ENCODE data around the gene CHST11.

CHST11 gene

GRCh38 chr12:104693493-104693892 is 236.7 kb downstream of the CHST11 start:
- H3K36me3 ChIP-seq (ENCODE audit: control insufficient read depth in 2 of 2, insufficient read depth in 2 of 2, low read length in 2 of 2) = no peaks in the 10 kb centered on the region
- peaks cover 0 to 3% of the 10 kb centered on the region in 2 donors for H3K9me3 ChIP-seq (ENCODE audit: control insufficient read depth in 2 of 2, low read length in 2 of 2)
- no peak overlapping the region for H3K27ac ChIP-seq (ENCODE audit: low read length)
- H3K4me3 ChIP-seq (ENCODE audit: low read length in 2 of 2) = no peak overlapping the region
- H3K4me1 ChIP-seq (ENCODE audit: control insufficient read depth, insufficient read depth, low read length) = peaks cover 20% of the 10 kb centered on the region
- H3K27me3 ChIP-seq (ENCODE audit: control insufficient read depth in 1 of 2, insufficient read depth in 2 of 2, low read length in 2 of 2) = no peaks in the 10 kb centered on the region
- no peak overlapping the region for H3K9ac ChIP-seq (ENCODE audit: low read length in 2 of 2)

- peaks cover 20% of the 10 kb centered on the region for H3K4me1 ChIP-seq (ENCODE audit: control insufficient read depth, insufficient read depth, low read length)
- no peaks in the 10 kb centered on the region for H3K27me3 ChIP-seq (ENCODE audit: control insufficient read depth in 1 of 2, insufficient read depth in 2 of 2, low read length in 2 of 2)
- no peak overlapping the region for H3K9ac ChIP-seq (ENCODE audit: low read length in 2 of 2)
- no peaks in the 10 kb centered on the region for H3K36me3 ChIP-seq (ENCODE audit: control insufficient read depth in 2 of 2, insufficient read depth in 2 of 2, low read length in 2 of 2)
- no peak overlapping the region for H3K4me3 ChIP-seq (ENCODE audit: low read length in 2 of 2)
- no peak overlapping the region for H3K27ac ChIP-seq (ENCODE audit: low read length)
- H3K9me3 ChIP-seq (ENCODE audit: control insufficient read depth in 2 of 2, low read length in 2 of 2) = peaks cover 0 to 3% of the 10 kb centered on the region in 2 donors
Observed at GRCh38 chr12:104694161-104694560, 237.4 kb downstream of the CHST11 start.

GRCh38 chr12:104694711-104695110 is 238.0 kb downstream of the CHST11 start:
- Histone ChIP-seq H3K27ac (ENCODE audit: low read length) (no peak overlapping the region), H3K9ac (ENCODE audit: low read length in 2 of 2) (no peak overlapping the region), H3K4me3 (ENCODE audit: low read length in 2 of 2) (no peak overlapping the region), H3K4me1 (ENCODE audit: control insufficient read depth, insufficient read depth, low read length) (peaks cover 20% of the 10 kb centered on the region), H3K36me3 (ENCODE audit: control insufficient read depth in 2 of 2, insufficient read depth in 2 of 2, low read length in 2 of 2) (no peaks in the 10 kb centered on the region), H3K9me3 (ENCODE audit: control insufficient read depth in 2 of 2, low read length in 2 of 2) (peaks cover 0 to 3% of the 10 kb centered on the region in 2 donors), H3K27me3 (ENCODE audit: control insufficient read depth in 1 of 2, insufficient read depth in 2 of 2, low read length in 2 of 2) (no peaks in the 10 kb centered on the region)

- peaks cover 0 to 3% of the 10 kb centered on the region in 2 donors for H3K9me3 ChIP-seq (ENCODE audit: control insufficient read depth in 2 of 2, low read length in 2 of 2)
- no peaks in the 10 kb centered on the region for H3K36me3 ChIP-seq (ENCODE audit: control insufficient read depth in 2 of 2, insufficient read depth in 2 of 2, low read length in 2 of 2)
- peaks cover 20% of the 10 kb centered on the region for H3K4me1 ChIP-seq (ENCODE audit: control insufficient read depth, insufficient read depth, low read length)
- no peak overlapping the region for H3K27ac ChIP-seq (ENCODE audit: low read length)
- no peaks in the 10 kb centered on the region for H3K27me3 ChIP-seq (ENCODE audit: control insufficient read depth in 1 of 2, insufficient read depth in 2 of 2, low read length in 2 of 2)
- H3K9ac ChIP-seq (ENCODE audit: low read length in 2 of 2) = no peak overlapping the region
- H3K4me3 ChIP-seq (ENCODE audit: low read length in 2 of 2) = peak overlapping the region in 1 of 2 donors; percentile 49
Observed at GRCh38 chr12:104695453-104696148, 238.9 kb downstream of the CHST11 start.

GRCh38 chr12:104697186-104697585 is 240.4 kb downstream of the CHST11 start:
- Histone ChIP-seq H3K9ac (ENCODE audit: low read length in 2 of 2) (no peak overlapping the region), H3K4me3 (ENCODE audit: low read length in 2 of 2) (no peak overlapping the region), H3K27me3 (ENCODE audit: control insufficient read depth in 1 of 2, insufficient read depth in 2 of 2, low read length in 2 of 2) (no peaks in the 10 kb centered on the region), H3K36me3 (ENCODE audit: control insufficient read depth in 2 of 2, insufficient read depth in 2 of 2, low read length in 2 of 2) (no peaks in the 10 kb centered on the region), H3K9me3 (ENCODE audit: control insufficient read depth in 2 of 2, low read length in 2 of 2) (peaks cover 0 to 3% of the 10 kb centered on the region in 2 donors), H3K4me1 (ENCODE audit: control insufficient read depth, insufficient read depth, low read length) (peaks cover 20% of the 10 kb centered on the region), H3K27ac (ENCODE audit: low read length) (no peak overlapping the region)

GRCh38 chr12:104698871-104699270 is 242.1 kb downstream of the CHST11 start:
- Histone ChIP-seq H3K4me1 (ENCODE audit: control insufficient read depth, insufficient read depth, low read length) (peaks cover 24% of the 10 kb centered on the region), H3K9me3 (ENCODE audit: control insufficient read depth in 2 of 2, low read length in 2 of 2) (no peaks in the 10 kb centered on the region), H3K27ac (ENCODE audit: low read length) (no peak overlapping the region), H3K4me3 (ENCODE audit: low read length in 2 of 2) (no peak overlapping the region), H3K9ac (ENCODE audit: low read length in 2 of 2) (no peak overlapping the region), H3K36me3 (ENCODE audit: control insufficient read depth in 2 of 2, insufficient read depth in 2 of 2, low read length in 2 of 2) (no peaks in the 10 kb centered on the region), H3K27me3 (ENCODE audit: control insufficient read depth in 1 of 2, insufficient read depth in 2 of 2, low read length in 2 of 2) (no peaks in the 10 kb centered on the region)

- Histone ChIP-seq H3K4me1 (ENCODE audit: control insufficient read depth, insufficient read depth, low read length) (peaks cover 22% of the 10 kb centered on the region), H3K27ac (ENCODE audit: low read length) (no peak overlapping the region), H3K9ac (ENCODE audit: low read length in 2 of 2) (no peak overlapping the region), H3K4me3 (ENCODE audit: low read length in 2 of 2) (no peak overlapping the region), H3K9me3 (ENCODE audit: control insufficient read depth in 2 of 2, low read length in 2 of 2) (no peaks in the 10 kb centered on the region), H3K36me3 (ENCODE audit: control insufficient read depth in 2 of 2, insufficient read depth in 2 of 2, low read length in 2 of 2) (no peaks in the 10 kb centered on the region), H3K27me3 (ENCODE audit: control insufficient read depth in 1 of 2, insufficient read depth in 2 of 2, low read length in 2 of 2) (no peaks in the 10 kb centered on the region)
Observed at GRCh38 chr12:104699489-104700190, 242.9 kb downstream of the CHST11 start.

- Histone ChIP-seq H3K27ac (ENCODE audit: low read length) (no peak overlapping the region), H3K4me1 (ENCODE audit: control insufficient read depth, insufficient read depth, low read length) (peaks cover 15% of the 10 kb centered on the region), H3K4me3 (ENCODE audit: low read length in 2 of 2) (no peak overlapping the region), H3K9me3 (ENCODE audit: control insufficient read depth in 2 of 2, low read length in 2 of 2) (no peaks in the 10 kb centered on the region), H3K9ac (ENCODE audit: low read length in 2 of 2) (no peak overlapping the region), H3K36me3 (ENCODE audit: control insufficient read depth in 2 of 2, insufficient read depth in 2 of 2, low read length in 2 of 2) (no peaks in the 10 kb centered on the region), H3K27me3 (ENCODE audit: control insufficient read depth in 1 of 2, insufficient read depth in 2 of 2, low read length in 2 of 2) (no peaks in the 10 kb centered on the region)
Observed at GRCh38 chr12:104700324-104700723, 243.6 kb downstream of the CHST11 start.

GRCh38 chr12:104701301-104701700 is 244.6 kb downstream of the CHST11 start:
- H3K27ac ChIP-seq (ENCODE audit: low read length) = no peak overlapping the region
- peaks cover 8% of the 10 kb centered on the region for H3K4me1 ChIP-seq (ENCODE audit: control insufficient read depth, insufficient read depth, low read length)

GRCh38 chr12:104701756-104702155 is 245.0 kb downstream of the CHST11 start:
- H3K4me1 ChIP-seq (ENCODE audit: control insufficient read depth, insufficient read depth, low read length) = peaks cover 8% of the 10 kb centered on the region
- no peaks in the 10 kb centered on the region for H3K27me3 ChIP-seq (ENCODE audit: control insufficient read depth in 1 of 2, insufficient read depth in 2 of 2, low read length in 2 of 2)
- no peak overlapping the region for H3K9ac ChIP-seq (ENCODE audit: low read length in 2 of 2)
- H3K4me3 ChIP-seq (ENCODE audit: low read length in 2 of 2) = no peak overlapping the region
- H3K27ac ChIP-seq (ENCODE audit: low read length) = no peak overlapping the region
- H3K9me3 ChIP-seq (ENCODE audit: control insufficient read depth in 2 of 2, low read length in 2 of 2) = no peaks in the 10 kb centered on the region
- no peaks in the 10 kb centered on the region for H3K36me3 ChIP-seq (ENCODE audit: control insufficient read depth in 2 of 2, insufficient read depth in 2 of 2, low read length in 2 of 2)

More at GRCh38 chr12:104701301-104701700, 244.6 kb downstream of the CHST11 start:
- no peak overlapping the region for H3K4me3 ChIP-seq (ENCODE audit: low read length in 2 of 2)
- no peaks in the 10 kb centered on the region for H3K36me3 ChIP-seq (ENCODE audit: control insufficient read depth in 2 of 2, insufficient read depth in 2 of 2, low read length in 2 of 2)
- no peaks in the 10 kb centered on the region for H3K27me3 ChIP-seq (ENCODE audit: control insufficient read depth in 1 of 2, insufficient read depth in 2 of 2, low read length in 2 of 2)
- H3K9ac ChIP-seq (ENCODE audit: low read length in 2 of 2) = no peak overlapping the region
- H3K9me3 ChIP-seq (ENCODE audit: control insufficient read depth in 2 of 2, low read length in 2 of 2) = no peaks in the 10 kb centered on the region

Measured in stomach smooth muscle (tissue), 2 donors.